Dermis microvascular lymphatic vessel endothelial cell (primary cell): ENCODE data around the gene MKNK1. TPM values are rescaled to one million over a fixed set of nuclear protein-coding genes. Genes with fewer than 3 reads are reported as not detected.

Source experiments
- DNase-seq, 2 donors: peaks; one replicate each; pipeline versions ENCODE4 v3.0.0 to v3.0.0-alpha.2; 2010; ENCODE audit warnings: low read depth in 2 of 2
- total RNA-seq: library from RNA; depleted of rRNA; stranded (reverse); fragments of >200 nt; gene quantifications from 2 replicates; pipeline ENCODE4 v1.2.1, GENCODE V29; 2014

Gene MKNK1
- total RNA-seq, 1 donor from 2014 or later, result 14.6 TPM

- DNase-seq, result no peak
Observed at GRCh38 chr1:46562498-46562897, 41.6 kb downstream of the MKNK1 start.

DNA sequence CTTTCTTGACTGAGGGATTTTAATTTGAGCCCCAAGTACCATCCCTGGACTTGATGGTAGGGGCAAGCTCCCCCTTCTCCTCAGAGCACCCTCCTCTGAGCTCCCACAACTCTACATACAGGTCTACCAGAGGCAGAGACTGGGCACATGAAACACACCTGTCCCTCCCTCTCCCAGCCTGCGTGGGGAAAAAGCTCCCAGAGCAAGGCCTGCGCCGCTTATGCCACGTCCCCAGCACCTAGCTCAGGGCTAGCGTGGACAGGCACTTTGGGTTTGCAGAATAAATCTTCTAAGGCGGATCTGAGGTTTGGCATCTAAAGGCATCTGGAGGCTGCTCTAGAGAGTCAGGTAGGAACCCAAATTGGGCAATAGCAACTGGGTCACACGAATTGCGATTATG, 45.1 kb downstream of the MKNK1 start:
- DNase-seq, result no peak

GRCh38 chr1:46558141-46558963, 45.7 kb downstream of the MKNK1 start:
- DNase-seq, result no peak

DNA sequence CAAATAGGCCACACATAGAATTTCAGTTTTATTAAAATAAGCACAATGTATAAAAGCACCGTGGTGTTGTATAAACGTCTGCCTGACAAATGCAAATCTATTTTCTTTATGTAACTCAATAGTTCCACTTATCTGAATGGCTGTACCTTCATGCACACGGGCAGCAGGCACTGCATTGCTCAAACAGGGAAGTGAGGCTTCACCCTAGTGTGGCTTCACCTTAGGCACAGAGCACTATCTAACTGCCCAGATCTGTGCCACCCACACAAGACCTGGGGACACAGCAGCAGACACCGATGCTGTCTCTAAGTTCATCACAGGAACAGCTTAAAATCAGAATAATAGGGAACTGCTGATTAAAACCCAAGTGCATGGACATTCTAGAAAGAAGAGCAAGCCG, 46.7 kb downstream of the MKNK1 start:
- no peak for DNase-seq

DNA sequence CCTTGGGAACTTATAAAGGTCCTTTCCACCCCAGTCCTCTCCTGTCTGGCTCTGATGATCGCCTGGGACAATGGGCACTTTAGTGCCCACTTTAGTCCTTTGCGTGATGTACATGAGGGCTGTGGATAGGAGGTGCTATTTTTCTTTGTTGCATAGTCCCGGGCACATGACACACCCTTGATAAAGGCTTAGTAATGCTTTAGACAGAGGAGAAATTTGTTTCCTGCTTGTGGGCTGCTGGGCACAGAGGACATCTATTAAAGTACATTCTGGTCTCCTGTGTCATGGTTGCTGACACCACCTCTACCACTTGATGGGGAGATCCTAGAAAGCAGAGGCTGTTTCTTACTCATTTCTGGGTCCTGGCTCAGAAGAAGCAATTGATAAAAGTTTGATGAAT, 47.2 kb downstream of the MKNK1 start:
- DNase-seq, result peak in 1 of 2 donors; percentile 28

DNA sequence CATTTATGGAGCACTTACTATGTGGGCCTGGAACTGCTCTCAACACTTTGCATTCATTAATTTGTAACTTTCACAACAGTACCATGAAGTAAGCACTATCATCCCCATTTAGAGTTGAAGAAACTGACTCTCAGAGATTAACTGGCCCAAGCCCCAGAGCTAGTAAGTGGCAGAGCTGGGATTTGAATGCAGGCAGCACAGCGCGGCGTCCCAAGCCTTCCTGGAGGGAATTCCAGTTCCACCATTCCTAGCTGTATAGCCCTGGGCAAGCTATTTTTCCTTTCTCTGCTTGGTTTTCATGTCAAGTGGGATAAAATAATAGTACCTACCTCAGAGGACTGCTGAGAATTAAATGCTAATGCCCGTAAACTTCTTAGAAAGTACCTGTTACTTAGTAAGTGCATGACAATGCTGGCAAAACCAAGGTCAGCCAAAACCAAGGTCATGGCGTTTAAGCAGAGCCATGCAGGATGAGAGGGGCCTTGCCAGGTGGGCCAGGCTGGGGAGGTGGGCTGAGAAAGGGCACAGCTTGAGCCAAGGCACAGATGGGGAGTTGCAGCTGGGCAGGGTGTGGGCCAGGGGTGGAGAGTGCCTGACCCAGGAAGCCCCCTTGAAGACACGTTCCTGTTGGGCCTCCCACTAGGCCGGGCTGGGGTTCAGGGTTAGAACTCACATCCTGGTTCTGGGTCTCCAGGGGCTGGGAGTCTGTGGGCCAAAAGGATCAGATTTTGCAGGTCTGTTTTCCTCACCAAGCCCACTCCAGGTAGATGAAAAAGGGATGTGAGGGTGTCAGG, 48.0 kb downstream of the MKNK1 start:
- no peak for DNase-seq

DNA sequence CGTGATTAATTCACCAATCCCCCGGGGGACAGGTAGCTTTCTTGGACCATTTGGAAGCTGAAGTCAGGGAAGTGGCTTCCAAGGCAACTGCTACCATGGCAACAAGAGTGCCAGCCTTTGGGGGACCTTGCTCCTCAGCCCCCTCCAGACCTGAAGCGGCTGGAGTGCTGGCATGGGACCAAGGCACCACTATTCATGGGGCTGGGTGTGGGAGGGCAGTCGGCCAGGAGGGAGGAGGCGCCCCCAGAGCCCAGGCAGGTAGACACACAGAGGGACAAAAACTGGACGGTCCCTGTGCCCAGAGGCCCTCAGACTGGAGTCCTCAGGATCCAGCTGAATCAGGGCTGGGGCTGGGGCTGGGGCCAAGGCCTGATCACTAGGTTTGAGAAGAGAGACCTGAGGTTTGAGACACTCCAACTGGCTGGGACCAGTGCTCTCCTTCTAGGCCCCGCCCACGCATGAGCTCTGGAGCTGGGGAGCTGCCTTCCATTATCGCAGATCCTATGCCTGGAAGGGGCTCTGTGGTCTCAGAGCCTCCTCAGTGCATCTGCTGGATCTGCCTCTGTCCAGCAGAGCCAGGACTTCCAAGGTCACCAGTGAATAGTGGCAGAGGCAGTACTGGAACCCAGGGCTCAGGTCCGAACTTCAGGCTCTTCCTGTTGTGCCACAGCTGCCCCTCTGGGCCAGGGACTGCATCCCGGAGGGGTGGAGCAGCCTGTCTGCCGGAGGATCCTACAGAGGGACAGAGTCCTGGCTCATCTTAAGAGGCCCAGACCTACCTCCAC, 49.3 kb downstream of the MKNK1 start:
- DNase-seq, result no peak

GRCh38 chr1:46554236-46554596, 49.9 kb downstream of the MKNK1 start:
- DNase-seq, result no peak

DNA sequence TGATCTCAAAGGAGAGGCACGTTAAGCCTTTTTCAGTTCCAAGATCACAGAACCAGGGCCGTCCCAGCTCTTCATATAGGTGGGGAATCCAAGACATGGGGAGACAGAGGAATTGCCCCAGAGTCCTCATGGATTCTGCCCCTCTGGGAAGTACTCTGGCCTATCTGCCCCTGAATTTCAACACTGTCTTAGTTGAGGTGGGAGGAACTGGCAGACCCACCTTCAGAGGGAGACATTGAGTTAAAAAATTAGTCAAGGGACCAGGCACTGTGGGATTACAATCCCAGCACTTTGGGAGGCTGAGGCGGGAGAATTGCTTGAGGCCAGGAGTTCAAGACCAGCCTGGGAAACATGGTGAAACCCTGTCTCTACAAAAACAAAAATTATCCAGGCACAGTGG, 50.6 kb downstream of the MKNK1 start:
- DNase-seq, result no peak

GRCh38 chr1:46552357-46553237, 51.5 kb downstream of the MKNK1 start:
- no peak for DNase-seq

- no peak for DNase-seq
Observed at GRCh38 chr1:46551597-46552095, 52.4 kb downstream of the MKNK1 start, which contains the start of gene KNCN. KNCN (minus strand) TSS chr1:46551647; CDS start chr1:46551215, 432 bp downstream.

DNA sequence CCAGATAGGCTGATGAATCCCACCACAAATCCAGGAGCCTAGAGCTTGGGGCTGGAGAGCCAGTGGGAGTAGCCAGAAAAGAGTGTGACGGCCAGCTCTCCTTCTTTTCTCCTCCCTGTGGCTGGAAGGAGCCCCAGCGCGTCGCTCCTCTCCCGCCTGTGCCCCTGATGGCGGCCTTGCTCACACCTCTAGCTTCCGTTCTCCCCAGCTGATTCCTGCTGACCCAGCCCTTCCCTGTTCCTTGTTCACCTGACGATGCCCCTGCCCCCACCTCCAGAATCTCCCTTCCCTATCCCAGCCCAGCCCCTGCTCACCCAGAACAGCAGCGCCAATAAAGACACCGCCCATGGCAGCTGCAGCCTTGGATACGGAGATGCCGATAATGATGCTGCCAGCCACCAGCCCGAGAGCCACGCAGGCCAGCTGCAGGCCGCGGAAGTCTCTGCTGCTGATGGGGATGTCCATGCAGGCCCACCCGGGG, 53.3 kb downstream of the MKNK1 start:
- DNase-seq, result no peak

DNA sequence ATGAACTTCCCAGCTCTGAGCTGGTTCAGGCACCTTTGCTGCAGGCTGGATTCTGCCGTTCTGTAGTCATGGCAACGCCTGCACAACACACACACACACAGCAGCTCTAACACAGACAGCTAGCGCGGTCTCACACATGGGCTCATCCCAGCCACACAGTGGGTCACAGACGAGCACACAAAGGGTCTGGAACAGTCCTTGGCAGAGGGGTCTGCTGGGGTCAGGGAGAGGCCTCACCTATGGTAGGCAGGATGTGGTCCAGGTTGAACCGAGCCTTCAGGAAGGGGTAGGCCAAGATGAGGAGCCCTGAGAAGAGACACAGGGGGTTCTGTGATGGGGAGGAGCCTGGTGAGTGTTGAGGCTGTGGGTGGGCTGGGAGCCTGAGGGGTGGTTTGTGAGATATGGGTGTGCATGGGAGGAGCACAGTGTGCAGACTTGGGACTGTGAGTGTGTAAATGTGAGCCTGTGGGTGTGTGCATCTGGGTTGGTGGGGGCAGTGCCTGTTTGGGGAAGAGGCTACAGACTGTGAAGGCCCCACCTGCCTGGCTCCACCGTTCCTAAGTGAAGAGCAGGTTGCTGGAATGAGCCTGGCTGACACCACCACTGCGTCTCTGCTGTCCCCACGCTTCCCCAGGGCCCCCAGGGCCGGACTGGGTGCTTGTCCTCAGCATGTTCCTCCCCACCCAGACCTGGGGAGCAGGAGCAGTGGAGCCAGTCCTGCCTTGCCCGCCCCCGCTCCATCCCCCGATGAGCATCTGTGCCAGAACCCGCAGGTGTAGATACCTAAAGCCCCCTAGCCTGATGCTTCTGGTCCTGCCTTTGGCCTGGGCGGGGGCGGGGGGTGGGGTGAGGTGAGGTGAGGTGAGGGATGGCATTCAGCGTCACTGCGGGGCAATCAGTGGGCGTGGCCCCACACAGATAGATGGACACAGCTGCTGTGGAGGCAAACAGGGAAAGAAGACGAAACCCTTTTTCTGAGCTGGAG, 54.1 kb downstream of the MKNK1 start:
- peak; percentile 34 to 44 for DNase-seq

DNA sequence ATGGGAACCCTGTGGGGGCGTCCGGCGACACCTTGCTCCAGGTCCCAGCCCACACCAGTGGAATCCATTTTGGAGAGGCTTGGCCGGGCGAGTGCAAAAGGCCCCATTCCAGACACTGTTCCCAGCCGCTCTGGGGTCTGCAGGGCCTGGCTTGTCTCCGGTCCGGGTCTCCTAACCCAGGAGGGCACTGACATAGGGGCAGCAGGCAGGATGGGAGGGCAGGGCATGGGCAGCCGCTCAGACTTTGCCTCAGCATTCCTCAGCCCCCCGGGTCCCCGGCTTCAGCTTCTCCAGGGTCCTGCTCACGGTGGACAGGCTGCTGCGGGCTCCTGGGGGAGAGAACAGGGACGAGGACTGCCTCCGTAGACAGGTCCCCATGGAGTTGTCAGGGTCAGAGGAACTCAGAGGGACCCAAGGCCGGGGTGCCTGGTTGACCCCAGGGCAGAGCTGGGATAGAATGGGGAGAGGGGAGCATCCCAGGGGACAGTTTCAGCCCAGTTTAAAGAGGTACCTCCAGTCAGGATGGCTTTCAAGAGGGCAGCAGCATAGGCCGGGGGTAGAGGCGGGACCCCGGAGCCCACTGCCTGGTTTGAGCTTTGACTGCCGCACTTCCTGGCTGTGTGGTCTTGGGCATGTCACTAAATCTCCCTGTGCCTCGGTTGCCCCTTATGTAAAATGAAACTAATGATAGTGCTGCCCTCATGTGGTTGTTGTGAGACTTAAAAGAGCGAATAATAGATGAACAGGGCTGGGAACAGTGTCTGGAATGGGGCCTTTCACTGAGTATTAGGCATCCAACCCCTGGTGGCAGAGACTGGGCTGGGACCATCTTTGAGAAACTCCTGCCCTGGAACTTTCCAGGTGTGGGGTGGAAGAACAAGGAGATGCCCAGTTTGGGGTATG, 56.3 kb downstream of the MKNK1 start:
- DNase-seq, result peak; percentile 23 to 62

GRCh38 chr1:46546210-46546609, 57.9 kb downstream of the MKNK1 start:
- DNase-seq, result no peak

DNA sequence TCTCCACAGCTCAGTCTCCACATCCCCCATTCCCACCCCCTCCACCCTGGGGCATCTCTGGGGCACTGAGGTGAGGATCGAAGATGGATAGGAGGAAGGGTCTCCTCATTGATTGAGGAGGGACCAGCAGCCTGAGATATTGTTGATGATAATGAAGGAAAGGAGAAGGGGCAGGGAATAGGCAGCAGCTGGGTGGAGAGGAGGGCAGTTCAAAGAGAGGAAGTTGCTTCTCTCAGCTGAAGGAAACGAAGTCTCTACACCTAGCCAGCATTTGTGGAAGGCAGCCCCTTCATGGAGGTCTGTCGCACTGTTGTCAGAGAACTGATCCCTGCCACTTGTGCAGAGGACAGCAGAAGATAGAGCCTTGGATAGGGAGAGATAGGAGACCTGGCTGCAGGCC, 58.3 kb downstream of the MKNK1 start:
- no peak for DNase-seq

DNA sequence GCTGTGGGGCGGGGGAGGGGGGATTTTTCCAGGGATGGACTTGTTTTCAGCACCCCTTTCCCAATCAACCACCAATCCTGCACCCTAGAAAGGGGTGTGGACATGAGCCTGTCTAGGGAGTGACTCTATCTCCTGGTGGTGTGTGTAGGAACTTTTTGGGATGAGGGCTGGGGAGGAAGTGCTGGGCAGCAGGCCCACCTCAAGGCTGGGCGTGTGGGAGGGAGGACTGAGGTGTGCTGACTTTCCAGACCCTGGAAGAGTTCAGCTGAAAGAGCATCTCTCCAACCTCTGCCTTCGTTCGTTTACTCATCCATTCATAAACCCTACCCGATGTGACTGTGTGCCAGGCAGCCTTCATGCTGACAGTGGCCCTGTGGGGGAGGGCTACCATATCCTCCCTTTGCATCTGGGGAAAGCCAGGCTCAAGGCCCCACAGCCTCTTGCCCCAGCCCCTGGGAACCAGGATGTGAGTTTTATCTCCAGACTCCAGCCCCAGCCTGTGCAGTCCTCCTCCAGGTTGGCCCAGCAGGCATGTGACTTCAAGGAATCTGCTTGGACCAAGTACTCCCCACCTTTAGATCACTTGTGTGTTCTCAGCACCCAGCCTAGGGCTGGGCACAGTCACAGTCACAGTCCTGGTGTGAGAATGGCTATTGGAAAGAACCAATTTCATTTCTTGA, 59.4 kb downstream of the MKNK1 start:
- DNase-seq, result no peak
